Mesenchymal stem cell (in vitro differentiated cells and primary cell): ENCODE measurements around the gene IQSEC2.

Experiments
- DNase-seq: peaks from one replicate; pipeline ENCODE4 v3.0.0-alpha.2; 2013
- H2AFZ ChIP-seq: one replicate; pipeline ENCODE4 v1.6.1; 2013; ENCODE audit warnings: low read depth, mild to moderate bottlenecking, control low read depth, inconsistent platforms, low read length, moderate library complexity
- H2AK5ac ChIP-seq: 2 replicates; pipeline ENCODE4 v1.6.1; 2013; ENCODE audit warnings: low read length, moderate library complexity, mild to moderate bottlenecking, inconsistent platforms; ENCODE audit not compliant: severe bottlenecking
- H2BK120ac ChIP-seq: one replicate; pipeline ENCODE4 v1.6.1; 2013; ENCODE audit warnings: low read depth, mild to moderate bottlenecking, inconsistent platforms, low read length, moderate library complexity
- H2BK12ac ChIP-seq, 2 experiments: one replicate each; pipeline ENCODE4 v1.6.1; 2013; ENCODE audit warnings: inconsistent platforms in 2 of 2, low read length in 2 of 2, mild to moderate bottlenecking in 2 of 2, moderate library complexity in 2 of 2, control low read depth in 1 of 2
- H2BK15ac ChIP-seq: one replicate; pipeline ENCODE4 v1.6.1; 2013; ENCODE audit warnings: mild to moderate bottlenecking, low read depth, inconsistent platforms; ENCODE audit not compliant: poor library complexity, severe bottlenecking
- H2BK5ac ChIP-seq: 2 replicates; pipeline ENCODE4 v1.6.1; 2013; ENCODE audit warnings: low read depth, mild to moderate bottlenecking, low read length, control low read depth, inconsistent platforms; ENCODE audit not compliant: poor library complexity, severe bottlenecking
- H3K14ac ChIP-seq, 2 experiments: one replicate each; pipeline ENCODE4 v1.6.1; 2013; ENCODE audit warnings: inconsistent platforms in 2 of 2, low read length in 2 of 2, control low read depth in 1 of 2, mild to moderate bottlenecking in 1 of 2, moderate library complexity in 1 of 2
- H3K18ac ChIP-seq, 2 experiments: one replicate each; pipeline ENCODE4 v1.6.1; 2013; ENCODE audit warnings: inconsistent platforms in 2 of 2, low read length in 2 of 2, control low read depth in 1 of 2, low read depth in 1 of 2, mild to moderate bottlenecking in 1 of 2
- H3K23ac ChIP-seq, 2 experiments: one replicate each; pipeline ENCODE4 v1.6.1; 2013; ENCODE audit warnings: inconsistent platforms in 2 of 2, low read length in 2 of 2, mild to moderate bottlenecking in 2 of 2, moderate library complexity in 2 of 2, control low read depth in 1 of 2
- H3K27ac ChIP-seq: 2 replicates; pipeline ENCODE4 v1.5.1; 2013; ENCODE audit warnings: mild to moderate bottlenecking, moderate library complexity, low read length, control low read depth, inconsistent platforms; ENCODE audit not compliant: poor library complexity, severe bottlenecking
- H3K27me3 ChIP-seq, 2 experiments: 2 replicates each; pipeline versions ENCODE4 v1.6.1 to v1.7.0; 2013; ENCODE audit warnings: low read length in 2 of 2, mild to moderate bottlenecking in 2 of 2, moderate library complexity in 2 of 2, control low read depth in 1 of 2, inconsistent platforms in 1 of 2; ENCODE audit not compliant: control insufficient read depth in 1 of 2, insufficient read depth in 1 of 2
- H3K36me3 ChIP-seq, 2 experiments: 2 replicates each; pipeline versions ENCODE4 v1.6.1 to v1.7.0; 2013; ENCODE audit warnings: low read length in 2 of 2, control low read depth in 1 of 2, inconsistent platforms in 1 of 2, low read depth in 1 of 2, mild to moderate bottlenecking in 1 of 2; ENCODE audit not compliant: insufficient read depth in 2 of 2, control insufficient read depth in 1 of 2
- H3K4ac ChIP-seq, 2 experiments: one replicate each; pipeline ENCODE4 v1.6.1; 2013; ENCODE audit warnings: inconsistent platforms in 2 of 2, low read length in 2 of 2, mild to moderate bottlenecking in 2 of 2, moderate library complexity in 2 of 2, control low read depth in 1 of 2, low read depth in 1 of 2
- H3K4me1 ChIP-seq: 2 replicates; pipeline ENCODE4 v1.6.1; 2013; ENCODE audit warnings: low read depth, low read length, control low read depth; ENCODE audit not compliant: control insufficient read depth, insufficient read depth
- H3K4me2 ChIP-seq: 2 replicates; pipeline ENCODE4 v1.6.1; 2013; ENCODE audit warnings: low read length, mild to moderate bottlenecking, inconsistent platforms; ENCODE audit not compliant: poor library complexity, severe bottlenecking
- H3K4me3 ChIP-seq, 2 experiments: 2 replicates each; pipeline versions ENCODE4 v1.5.1 to v1.7.0; 2013; ENCODE audit warnings: low read length in 2 of 2, mild to moderate bottlenecking in 2 of 2, control low read depth in 1 of 2, low read depth in 1 of 2; ENCODE audit not compliant: insufficient read depth in 1 of 2
- H3K79me1 ChIP-seq: replicated peaks from 2 replicates; pipeline ENCODE4 v1.6.1; 2013; ENCODE audit warnings: mild to moderate bottlenecking, control low read depth, low read length, inconsistent platforms; ENCODE audit not compliant: poor library complexity, severe bottlenecking
- H3K9ac ChIP-seq: 2 replicates; pipeline ENCODE4 v1.7.0; 2013; ENCODE audit warnings: mild to moderate bottlenecking, low read length, moderate library complexity
- H3K9me3 ChIP-seq: 2 replicates; pipeline ENCODE4 v1.7.0; 2013; ENCODE audit warnings: mild to moderate bottlenecking, low read length; ENCODE audit not compliant: control insufficient read depth
- H4K8ac ChIP-seq: one replicate; pipeline ENCODE4 v1.6.1; 2013; ENCODE audit warnings: inconsistent platforms, mild to moderate bottlenecking, low read length, moderate library complexity
- H4K91ac ChIP-seq: one replicate; pipeline ENCODE4 v1.6.1; 2013; ENCODE audit warnings: mild to moderate bottlenecking, low read length, inconsistent platforms
- WGBS: methylation state at CpG from one replicate; pipeline ENCODE4 v1.1.7; 2013; ENCODE audit warnings: mixed read lengths; 5-methylcytosine and 5-hydroxymethylcytosine counted together

IQSEC2 gene

GRCh38 chrX:53280331-53281320, 758 bp downstream of the IQSEC2 start:
- peak overlapping the region; percentile 49 to 51 for H3K4ac ChIP-seq
- no peak overlapping the region for H3K23ac ChIP-seq
- H2AFZ ChIP-seq = no peak overlapping the region
- H3K4me1 ChIP-seq = peaks cover 22% of the 10 kb centered on the region
- H3K79me1 ChIP-seq = no peaks in the 10 kb centered on the region
- H3K27ac ChIP-seq = peak overlapping the region; percentile 96
- H3K4me2 ChIP-seq = peak overlapping the region; percentile 80
- no peaks in the 10 kb centered on the region for H3K9me3 ChIP-seq
- peak; percentile 46 for DNase-seq
- peak overlapping the region; percentile 77 for H2AK5ac ChIP-seq
- H2BK5ac ChIP-seq = peak overlapping the region; percentile 5
- H3K18ac ChIP-seq = peak overlapping the region; percentile 75 to 95
- H3K9ac ChIP-seq = peak overlapping the region; percentile 51
- WGBS = 74% methylated on average over 9 of the region's 14 CpGs
- peak overlapping the region; percentile 75 for H4K91ac ChIP-seq
- peaks cover 0 to 37% of the 10 kb centered on the region in 2 experiments for H3K27me3 ChIP-seq
- peak overlapping the region; percentile 74 for H4K8ac ChIP-seq
- peak overlapping the region; percentile 54 to 84 for H2BK12ac ChIP-seq
- H3K14ac ChIP-seq = peak overlapping the region in 1 of 2 experiments; percentile 76
- H2BK120ac ChIP-seq = no peak overlapping the region
- H3K4me3 ChIP-seq = peak overlapping the region; percentile 34 to 63
- no peaks in the 10 kb centered on the region for H3K36me3 ChIP-seq
- peak overlapping the region; percentile 48 for H2BK15ac ChIP-seq

GRCh38 chrX:53279296-53280237, 1.8 kb downstream of the IQSEC2 start:
- H3K23ac ChIP-seq = no peak overlapping the region
- H2BK120ac ChIP-seq = no peak overlapping the region
- H4K91ac ChIP-seq = no peak overlapping the region
- H3K79me1 ChIP-seq = no peaks in the 10 kb centered on the region
- no peak overlapping the region for H2AFZ ChIP-seq
- DNase-seq = no peak
- H3K18ac ChIP-seq = no peak overlapping the region
- no peak overlapping the region for H3K14ac ChIP-seq
- H3K27ac ChIP-seq = no peak overlapping the region
- WGBS = 75% methylated on average over 14 of the region's 14 CpGs
- H3K9ac ChIP-seq = peak overlapping the region; percentile 31
- H3K27me3 ChIP-seq = peaks cover 0 to 32% of the 10 kb centered on the region in 2 experiments
- H2BK5ac ChIP-seq = no peak overlapping the region
- H4K8ac ChIP-seq = peak overlapping the region; percentile 41
- H3K4ac ChIP-seq = no peak overlapping the region
- H2BK12ac ChIP-seq = peak overlapping the region in 1 of 2 experiments; percentile 63
- H2AK5ac ChIP-seq = peak overlapping the region; percentile 54
- H3K4me3 ChIP-seq = peak overlapping the region; percentile 36 to 63
- H3K36me3 ChIP-seq = no peaks in the 10 kb centered on the region
- no peaks in the 10 kb centered on the region for H3K9me3 ChIP-seq
- H2BK15ac ChIP-seq = no peak overlapping the region
- peak overlapping the region; percentile 22 for H3K4me2 ChIP-seq
- H3K4me1 ChIP-seq = peaks cover 22% of the 10 kb centered on the region

GRCh38 chrX:53272808-53273337, 8.5 kb downstream of the IQSEC2 start:
- Histone ChIP-seq H2BK15ac (no peak overlapping the region), H2BK5ac (no peak overlapping the region), H3K9me3 (no peaks in the 10 kb centered on the region), H2BK12ac (no peak overlapping the region), H3K4me1 (no peaks in the 10 kb centered on the region), H3K36me3 (no peaks in the 10 kb centered on the region), H3K9ac (no peak overlapping the region), H3K79me1 (peaks cover 9% of the 10 kb centered on the region), H3K18ac (no peak overlapping the region), H3K23ac (no peak overlapping the region), H3K14ac (no peak overlapping the region), H2AFZ (no peak overlapping the region), H3K4me2 (no peak overlapping the region), H3K4ac (no peak overlapping the region), H2AK5ac (no peak overlapping the region), H4K8ac (no peak overlapping the region), H3K27ac (no peak overlapping the region), H2BK120ac (no peak overlapping the region), H3K27me3 (peaks cover 0 to 54% of the 10 kb centered on the region in 2 experiments), H4K91ac (no peak overlapping the region), H3K4me3 (no peak overlapping the region)
- no peak for DNase-seq
- WGBS = 95% methylated on average over 5 of the region's 8 CpGs
